Astrocyte (in vitro differentiated cells and primary cell): ENCODE results near the gene OR8D1. TPM values are rescaled to one million over a fixed set of nuclear protein-coding genes. Genes with fewer than 3 reads are reported as not detected.
A peak's percentile ranks its signal among the peaks of the same experiment; 100 is the strongest.

Experiments used
- DNase-seq: peaks from one replicate; pipeline ENCODE4 v3.0.0-alpha.2; 2010; ENCODE audit warnings: low read depth
- FAIRE-seq: peaks from 2 replicates; lab custom pipeline; 2011; peaks lifted over from hg19 to GRCh38; lab: Jason Lieb, UNC
- H2AFZ ChIP-seq: 2 replicates; pipeline ENCODE4 v1.6.0; 2012; ENCODE audit warnings: low read depth, low read length, inconsistent platforms
- H3K27ac ChIP-seq: 2 replicates; pipeline ENCODE4 v1.5.1; 2011; ENCODE audit warnings: low read depth, low read length, inconsistent platforms
- H3K27me3 ChIP-seq: 2 replicates; pipeline ENCODE4 v1.6.0; 2011; ENCODE audit warnings: low read length, inconsistent platforms; ENCODE audit not compliant: insufficient read depth
- H3K36me3 ChIP-seq: 2 replicates; pipeline ENCODE4 v1.5.1; 2011; ENCODE audit warnings: low read length, inconsistent platforms; ENCODE audit not compliant: insufficient read depth
- H3K4me1 ChIP-seq: 2 replicates; pipeline ENCODE4 v1.5.1; 2011; ENCODE audit warnings: low read length, inconsistent platforms; ENCODE audit not compliant: insufficient read depth
- H3K4me2 ChIP-seq: 2 replicates; pipeline ENCODE4 v1.6.0; 2012; ENCODE audit warnings: low read length, inconsistent platforms
- H3K4me3 ChIP-seq: 2 replicates; pipeline ENCODE4 v1.5.1; 2011; ENCODE audit warnings: low read depth, mild to moderate bottlenecking, low read length, inconsistent platforms; ENCODE audit not compliant: insufficient read depth
- H3K79me2 ChIP-seq: 2 replicates; pipeline ENCODE4 v1.6.0; 2012; ENCODE audit warnings: mild to moderate bottlenecking, low read length, inconsistent platforms; ENCODE audit not compliant: insufficient read depth
- H3K9ac ChIP-seq: 2 replicates; pipeline ENCODE4 v1.6.0; 2012; ENCODE audit warnings: mild to moderate bottlenecking, low read length, inconsistent platforms
- H3K9me3 ChIP-seq: 2 replicates; pipeline ENCODE4 v1.5.1; 2012; ENCODE audit warnings: low read depth, mild to moderate bottlenecking, low read length, inconsistent platforms; ENCODE audit not compliant: insufficient read depth
- H4K20me1 ChIP-seq: 2 replicates; pipeline ENCODE4 v1.6.0; 2012; ENCODE audit warnings: low read length, inconsistent platforms; ENCODE audit not compliant: insufficient read depth
- H3K27ac Mint-ChIP-seq: one replicate; pipeline ENCODE4 v1.8.0; 2021; ENCODE audit warnings: mild to moderate bottlenecking, mixed read lengths; ENCODE audit not compliant: unreplicated experiment
- H3K27me3 Mint-ChIP-seq: one replicate; pipeline ENCODE4 v1.8.0; 2021; ENCODE audit warnings: low read depth, mixed read lengths; ENCODE audit not compliant: unreplicated experiment
- H3K36me3 Mint-ChIP-seq: one replicate; pipeline ENCODE4 v1.8.0; 2021; ENCODE audit warnings: low read depth, mixed read lengths; ENCODE audit not compliant: unreplicated experiment
- H3K4me1 Mint-ChIP-seq: one replicate; pipeline ENCODE4 v1.8.0; 2021; ENCODE audit warnings: low read depth, mixed read lengths; ENCODE audit not compliant: unreplicated experiment
- H3K4me3 Mint-ChIP-seq: one replicate; pipeline ENCODE4 v1.8.0; 2021; ENCODE audit warnings: mild to moderate bottlenecking, moderate library complexity, mixed read lengths; ENCODE audit not compliant: unreplicated experiment
- H3K9me3 Mint-ChIP-seq: one replicate; pipeline ENCODE4 v1.8.0; 2021; ENCODE audit warnings: mild to moderate bottlenecking, mixed read lengths; ENCODE audit not compliant: unreplicated experiment
- EZH2 ChIP-seq: IDR thresholded peaks from 2 replicates; pipeline ENCODE4 v1.6.1; 2012; ENCODE audit warnings: mild to moderate bottlenecking, low read length, inconsistent platforms; ENCODE audit not compliant: insufficient read depth
- total RNA-seq: library from RNA; stranded (reverse); gene quantifications from 2 replicates; pipeline ENCODE4 v1.2.1, GENCODE V29; 2021
- TF ChIP-seq, protein P1 (sequence below): IDR thresholded peaks from 2 replicates; pipeline ENCODE4 v1.5.1; 2011; ENCODE audit warnings: low read depth, mild to moderate bottlenecking, inconsistent platforms, low read length, moderate library complexity; ENCODE audit not compliant: insufficient read depth

OR8D1 gene
- total RNA-seq, 1 donor from 2014 or later = not detected

DNA sequence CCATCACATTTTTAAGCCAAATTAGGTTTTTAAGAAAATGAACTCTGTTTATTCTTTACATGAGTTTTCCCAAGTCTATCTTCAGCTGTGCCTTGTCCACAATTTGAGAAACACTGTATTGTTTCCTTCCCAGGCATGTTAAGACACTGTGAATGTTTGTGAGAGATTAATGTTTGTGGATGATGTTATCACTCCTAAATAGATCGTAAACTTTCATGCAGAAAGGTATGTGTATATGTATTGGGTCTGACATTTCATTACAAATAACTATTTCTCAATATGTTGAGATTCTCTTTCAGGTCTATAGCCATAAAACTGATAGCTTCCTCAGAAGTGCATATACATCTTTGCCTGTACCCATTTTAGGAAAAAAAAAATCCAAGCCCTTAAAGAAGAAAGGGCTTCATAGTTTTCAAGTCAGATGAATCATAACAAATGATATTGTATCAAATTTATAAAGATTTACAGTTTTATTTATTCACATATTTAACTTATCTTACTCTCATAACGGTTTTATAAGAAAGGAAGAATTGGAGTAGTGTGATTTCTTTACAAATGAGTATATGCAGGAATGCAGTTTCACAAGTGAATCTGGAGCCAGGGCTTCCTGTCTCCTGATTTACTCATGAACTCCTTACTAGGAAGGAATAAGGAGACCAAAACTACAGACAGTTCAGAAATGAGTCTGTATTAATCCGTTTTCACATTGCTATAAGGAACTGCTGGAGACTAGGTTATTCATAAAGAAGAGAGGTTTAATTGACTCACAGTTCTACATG, 11.2 kb downstream of the OR8D1 start:
- Histone ChIP-seq H3K4me1 (no peaks in the 10 kb centered on the region), H3K27ac (no peak overlapping the region), H3K9ac (no peak overlapping the region), H3K36me3 (no peaks in the 10 kb centered on the region), H4K20me1 (no peaks in the 10 kb centered on the region), H3K27me3 (no peaks in the 10 kb centered on the region), H2AFZ (no peak overlapping the region), H3K4me3 (no peak overlapping the region), H3K4me2 (no peak overlapping the region), H3K9me3 (no peaks in the 10 kb centered on the region), H3K79me2 (no peaks in the 10 kb centered on the region)
- no peaks in the 10 kb centered on the region for H3K36me3 Mint-ChIP-seq
- H3K9me3 Mint-ChIP-seq = no peaks in the 10 kb centered on the region
- no peak overlapping the region for H3K4me3 Mint-ChIP-seq
- H3K27me3 Mint-ChIP-seq = no peaks in the 10 kb centered on the region
- TF ChIP-seq EZH2 = no peak
- TF ChIP-seq, protein P1, sequence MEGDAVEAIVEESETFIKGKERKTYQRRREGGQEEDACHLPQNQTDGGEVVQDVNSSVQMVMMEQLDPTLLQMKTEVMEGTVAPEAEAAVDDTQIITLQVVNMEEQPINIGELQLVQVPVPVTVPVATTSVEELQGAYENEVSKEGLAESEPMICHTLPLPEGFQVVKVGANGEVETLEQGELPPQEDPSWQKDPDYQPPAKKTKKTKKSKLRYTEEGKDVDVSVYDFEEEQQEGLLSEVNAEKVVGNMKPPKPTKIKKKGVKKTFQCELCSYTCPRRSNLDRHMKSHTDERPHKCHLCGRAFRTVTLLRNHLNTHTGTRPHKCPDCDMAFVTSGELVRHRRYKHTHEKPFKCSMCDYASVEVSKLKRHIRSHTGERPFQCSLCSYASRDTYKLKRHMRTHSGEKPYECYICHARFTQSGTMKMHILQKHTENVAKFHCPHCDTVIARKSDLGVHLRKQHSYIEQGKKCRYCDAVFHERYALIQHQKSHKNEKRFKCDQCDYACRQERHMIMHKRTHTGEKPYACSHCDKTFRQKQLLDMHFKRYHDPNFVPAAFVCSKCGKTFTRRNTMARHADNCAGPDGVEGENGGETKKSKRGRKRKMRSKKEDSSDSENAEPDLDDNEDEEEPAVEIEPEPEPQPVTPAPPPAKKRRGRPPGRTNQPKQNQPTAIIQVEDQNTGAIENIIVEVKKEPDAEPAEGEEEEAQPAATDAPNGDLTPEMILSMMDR = no peak
- no peak for FAIRE-seq
- H3K4me1 Mint-ChIP-seq = no peaks in the 10 kb centered on the region
- no peak overlapping the region for H3K27ac Mint-ChIP-seq
- DNase-seq = no peak

DNA sequence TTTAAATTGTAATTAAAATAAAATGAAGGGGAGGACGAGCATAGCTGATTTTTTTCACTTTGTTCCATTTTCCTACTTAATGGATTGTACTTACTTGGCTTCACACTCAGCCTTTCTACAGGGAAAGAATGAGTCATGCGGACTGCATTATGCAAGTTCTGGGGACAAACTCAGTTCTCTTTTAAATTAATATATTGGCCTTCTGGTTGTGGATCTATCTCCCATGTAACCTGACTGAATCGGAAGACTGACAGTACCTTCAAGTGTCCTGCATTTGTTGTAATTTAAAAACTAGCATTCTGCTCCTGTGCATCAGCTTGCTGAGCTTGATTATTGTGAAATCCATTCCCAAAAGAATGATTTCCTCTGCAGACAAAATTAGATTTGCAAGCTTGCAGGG, 12.2 kb downstream of the OR8D1 start:
- H3K9me3 Mint-ChIP-seq = no peaks in the 10 kb centered on the region
- Histone ChIP-seq H3K27ac (no peak overlapping the region), H3K9ac (no peak overlapping the region), H3K79me2 (no peaks in the 10 kb centered on the region), H3K9me3 (no peaks in the 10 kb centered on the region), H3K4me2 (no peak overlapping the region), H3K4me3 (no peak overlapping the region), H3K27me3 (no peaks in the 10 kb centered on the region), H3K4me1 (no peaks in the 10 kb centered on the region), H2AFZ (no peak overlapping the region), H4K20me1 (no peaks in the 10 kb centered on the region), H3K36me3 (no peaks in the 10 kb centered on the region)
- no peak overlapping the region for H3K27ac Mint-ChIP-seq
- no peaks in the 10 kb centered on the region for H3K36me3 Mint-ChIP-seq
- no peak for TF ChIP-seq EZH2
- TF ChIP-seq, protein P1 = no peak
- H3K4me3 Mint-ChIP-seq = no peak overlapping the region
- DNase-seq = peak; percentile 83
- no peaks in the 10 kb centered on the region for H3K4me1 Mint-ChIP-seq
- H3K27me3 Mint-ChIP-seq = no peaks in the 10 kb centered on the region
- FAIRE-seq = no peak

DNA sequence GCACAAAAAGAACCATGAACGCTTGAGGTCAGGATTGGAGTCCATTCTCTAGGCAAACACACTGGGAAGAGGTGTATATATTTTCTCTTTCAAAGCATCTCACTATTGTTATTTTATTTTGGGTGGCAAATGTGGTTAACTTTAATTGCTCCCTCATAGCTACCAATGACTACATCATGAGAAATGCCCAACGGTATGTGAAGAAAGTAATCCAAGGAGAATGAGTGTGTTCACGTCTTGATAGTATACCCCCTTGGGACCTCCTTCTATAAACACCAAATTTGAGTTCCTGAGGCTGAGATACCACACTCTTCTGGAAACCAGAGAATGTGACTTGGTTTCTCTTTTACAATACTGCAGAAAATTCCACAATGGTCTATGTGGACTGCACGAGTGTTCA, 15.8 kb downstream of the OR8D1 start:
- Mint-ChIP-seq H3K4me1 (no peaks in the 10 kb centered on the region), H3K9me3 (no peaks in the 10 kb centered on the region), H3K27me3 (no peaks in the 10 kb centered on the region), H3K4me3 (no peak overlapping the region), H3K36me3 (no peaks in the 10 kb centered on the region), H3K27ac (no peak overlapping the region)
- no peak overlapping the region for H3K4me3 ChIP-seq
- no peak for FAIRE-seq
- peak overlapping the region; percentile 15 for H3K4me2 ChIP-seq
- H3K27ac ChIP-seq = no peak overlapping the region
- TF ChIP-seq EZH2 = no peak
- TF ChIP-seq, protein P1 = no peak
- H3K36me3 ChIP-seq = no peaks in the 10 kb centered on the region
- H3K9ac ChIP-seq = no peak overlapping the region
- DNase-seq = peak; percentile 38
- no peaks in the 10 kb centered on the region for H3K27me3 ChIP-seq
- H3K9me3 ChIP-seq = no peaks in the 10 kb centered on the region
- no peaks in the 10 kb centered on the region for H4K20me1 ChIP-seq
- H3K4me1 ChIP-seq = no peaks in the 10 kb centered on the region
- H3K79me2 ChIP-seq = no peaks in the 10 kb centered on the region
- H2AFZ ChIP-seq = no peak overlapping the region
